K562 (cell line): ENCODE results near the gene TRAPPC8. TPM values are rescaled to one million over a fixed set of nuclear protein-coding genes. Genes with fewer than 3 reads are reported as not detected.

Experiments
- ATAC-seq: fragments of 200-7000 bp; cut with Tn5 transposase; 3 replicates; pipeline ENCODE4 v1.9.1; 2020; ENCODE audit warnings: moderate library complexity
- BruUV-seq: library from RNA; stranded (reverse); fragments of 400-500 nt; replicated peaks from 2 replicates; lab custom pipeline; 2021; lab: Mats Ljungman, UMichigan
- CTCF ChIA-PET: fragments of 300-600 bp; formaldehyde crosslinking; extraction: SDS; loops from one replicate; lab custom pipeline; 2021; ENCODE audit warnings: low intra/inter-chr PET ratio; lab: Yijun Ruan, JAX
- POLR2A ChIA-PET: fragments of 300-600, 350-650 bp; sonication (Branson Sonifier 250); formaldehyde crosslinking; extraction: SDS; loops from one replicate; lab custom pipeline; 2021; ENCODE audit warnings: antibody characterized with exemption, inconsistent platforms; lab: Yijun Ruan, JAX
- DNase-seq, 4 experiments: peaks; one replicate each; pipeline versions ENCODE4 v3.0.0 to v3.0.0-alpha.2; 2011 to 2018; ENCODE audit warnings: low spot score in 3 of 4, mixed read lengths in 3 of 4; ENCODE audit errors: extremely low read depth in 1 of 4
- FAIRE-seq: peaks from 2 replicates; lab custom pipeline; 2011; peaks lifted over from hg19 to GRCh38; lab: Jason Lieb, UNC
- H2AFZ ChIP-seq: 2 replicates; pipeline ENCODE4 v1.6.0; 2011; ENCODE audit warnings: low read depth, low read length, control low read depth, inconsistent platforms
- H3K27ac ChIP-seq: fragments of 200-600 bp; 3 replicates; pipeline ENCODE4 v1.8.0; 2011; ENCODE audit warnings: low read depth, mild to moderate bottlenecking, control low read depth, inconsistent platforms, low read length, moderate library complexity, mixed read lengths; ENCODE audit errors: extremely low read depth
- H3K27me3 ChIP-seq, 2 experiments: fragments of 300-600 bp in 1 of 2; 2 replicates in 1 of 2; 3 replicates in 1 of 2; pipeline versions ENCODE4 v1.6.0 to v1.8.0; 2011; ENCODE audit warnings: inconsistent platforms in 2 of 2, low read length in 2 of 2, mild to moderate bottlenecking in 1 of 2, mixed read lengths in 1 of 2, moderate library complexity in 1 of 2; ENCODE audit not compliant: control insufficient read depth in 2 of 2, insufficient read depth in 2 of 2
- H3K36me3 ChIP-seq: fragments of 300-600 bp; 3 replicates; pipeline ENCODE4 v1.8.0; 2011; ENCODE audit warnings: mild to moderate bottlenecking, low read length, inconsistent platforms; ENCODE audit not compliant: control insufficient read depth, insufficient read depth
- H3K4me1 ChIP-seq, 2 experiments: fragments of 200-600 bp in 1 of 2; replicated peaks in 1 of 2; 2 replicates in 1 of 2; 3 replicates in 1 of 2; pipeline versions ENCODE4 v1.5.1 to v1.8.0; 2011; ENCODE audit warnings: inconsistent platforms in 2 of 2, low read length in 2 of 2, mild to moderate bottlenecking in 1 of 2, mixed read lengths in 1 of 2, moderate library complexity in 1 of 2; ENCODE audit not compliant: control insufficient read depth in 2 of 2, insufficient read depth in 2 of 2
- H3K4me2 ChIP-seq: 2 replicates; pipeline ENCODE4 v1.6.1; 2011; ENCODE audit warnings: low read length, control low read depth, inconsistent platforms, mixed read lengths; ENCODE audit not compliant: insufficient read depth
- H3K4me3 ChIP-seq: fragments of 200-600 bp; sonication (generic), shearing (Covaris generic); 2 replicates; pipeline ENCODE4 v1.5.1; 2016; ENCODE audit warnings: control low read depth, inconsistent platforms
- H3K79me2 ChIP-seq: fragments of 200-600 bp; 3 replicates; pipeline ENCODE4 v1.8.0; 2011; ENCODE audit warnings: low read length, inconsistent platforms; ENCODE audit not compliant: control insufficient read depth, insufficient read depth
- H3K9ac ChIP-seq, 2 experiments: 2 replicates each; pipeline versions ENCODE4 v1.6.0 to v1.6.1; 2011; ENCODE audit warnings: low read depth in 2 of 2, low read length in 2 of 2, control low read depth in 1 of 2, inconsistent platforms in 1 of 2, mild to moderate bottlenecking in 1 of 2, mixed read lengths in 1 of 2; ENCODE audit not compliant: insufficient read depth in 1 of 2
- H3K9me1 ChIP-seq: one replicate; pipeline ENCODE4 v1.6.0; 2011; ENCODE audit warnings: inconsistent platforms, mild to moderate bottlenecking, low read length, moderate library complexity; ENCODE audit not compliant: control insufficient read depth, insufficient read depth
- H3K9me3 ChIP-seq: replicated peaks from 2 replicates; pipeline ENCODE4 v1.5.1; 2011; ENCODE audit warnings: low read depth, low read length, inconsistent platforms; ENCODE audit not compliant: control insufficient read depth, insufficient read depth
- H4K20me1 ChIP-seq: replicated peaks from 2 replicates; pipeline ENCODE4 v1.6.1; 2011; ENCODE audit warnings: low read length, inconsistent platforms, mixed read lengths; ENCODE audit not compliant: control insufficient read depth, insufficient read depth
- BCL6 ChIP-seq: fragments of 250-450 bp; sonication (Bioruptor Pico); IDR thresholded peaks from 2 replicates; pipeline ENCODE4 v1.4.0; 2020
- BRCA1 ChIP-seq, 2 experiments: fragments of 450-650 bp in 1 of 2; sonication (generic) in 1 of 2; formaldehyde crosslinking in 1 of 2; IDR thresholded peaks; 2 replicates each; pipeline versions ENCODE4 v1.5.0 to v1.6.1; 2017 to 2020; ENCODE audit warnings: mild to moderate bottlenecking in 1 of 2, missing genetic modification reagents in 1 of 2
- DMBX1 ChIP-seq: fragments of 250-450 bp; sonication (Bioruptor Pico); IDR thresholded peaks from 2 replicates; pipeline ENCODE4 v1.8.0; 2022; ENCODE audit warnings: inconsistent platforms, mild to moderate bottlenecking, moderate library complexity, borderline replicate concordance
- E2F3 ChIP-seq: fragments of 250-450 bp; sonication (Bioruptor Pico); IDR thresholded peaks from 2 replicates; pipeline ENCODE4 v1.4.0; 2020; ENCODE audit warnings: mild to moderate bottlenecking
- KAT8 ChIP-seq: fragments of 450-650 bp; IDR thresholded peaks from 2 replicates; pipeline ENCODE4 v1.6.1; 2016; ENCODE audit warnings: low read depth, mild to moderate bottlenecking
- MYNN ChIP-seq, 2 experiments: sonication (generic); formaldehyde crosslinking in 1 of 2; IDR thresholded peaks; 2 replicates each; pipeline versions ENCODE4 v1.5.0 to v1.6.1; 2016 to 2020; ENCODE audit warnings: antibody characterized with exemption in 1 of 2, missing genetic modification reagents in 1 of 2
- NR1H2 ChIP-seq: sonication (generic); formaldehyde crosslinking; IDR thresholded peaks from 2 replicates; pipeline ENCODE4 v1.4.0; 2020; ENCODE audit warnings: mild to moderate bottlenecking, missing genetic modification reagents
- PHB2 ChIP-seq: fragments of 450-650 bp; IDR thresholded peaks from 2 replicates; pipeline ENCODE4 v1.6.1; 2017; ENCODE audit warnings: low read depth
- PHTF2 ChIP-seq: fragments of 250-450 bp; sonication (Bioruptor Pico); IDR thresholded peaks from 2 replicates; pipeline ENCODE4 v1.5.0; 2021; ENCODE audit warnings: mild to moderate bottlenecking
- RBFOX2 ChIP-seq: fragments of 200-400 bp; formaldehyde crosslinking; IDR thresholded peaks from 2 replicates; pipeline ENCODE4 v1.6.1; 2017; ENCODE audit warnings: low read depth, mild to moderate bottlenecking, low read length, moderate library complexity
- RBM25 ChIP-seq: fragments of 200-400 bp; formaldehyde crosslinking; IDR thresholded peaks from 2 replicates; pipeline ENCODE4 v1.6.1; 2018; ENCODE audit warnings: low read length, low read depth, moderate library complexity; ENCODE audit not compliant: severe bottlenecking
- SIN3B ChIP-seq: fragments of 450-650 bp; IDR thresholded peaks from 2 replicates; pipeline ENCODE4 v1.6.1; 2017; ENCODE audit warnings: low read depth, mild to moderate bottlenecking, moderate library complexity
- TARDBP ChIP-seq: fragments of 450-650 bp; IDR thresholded peaks from 2 replicates; pipeline ENCODE4 v1.6.1; 2016
- TFAM ChIP-seq: fragments of 250-450 bp; sonication (Bioruptor Pico); conservative IDR thresholded peaks from 2 replicates; pipeline ENCODE4 v1.5.0; 2021; ENCODE audit warnings: mild to moderate bottlenecking, moderate library complexity
- USF1 ChIP-seq: sonication (generic); formaldehyde crosslinking; IDR thresholded peaks from 2 replicates; pipeline ENCODE4 v1.9.0; 2022; ENCODE audit warnings: mild to moderate bottlenecking, missing genetic modification reagents
- ZNF134 ChIP-seq: fragments of 250-450 bp; sonication (Bioruptor Pico); conservative IDR thresholded peaks from 2 replicates; pipeline ENCODE4 v1.4.0; 2020
- ZNF232 ChIP-seq: sonication (generic); formaldehyde crosslinking; IDR thresholded peaks from 2 replicates; pipeline ENCODE4 v1.8.0; 2022; ENCODE audit warnings: mild to moderate bottlenecking, missing genetic modification reagents
- ZNF57 ChIP-seq: fragments of 450-650 bp; formaldehyde crosslinking; IDR thresholded peaks from 2 replicates; pipeline ENCODE4 v1.4.0; 2020; ENCODE audit warnings: mild to moderate bottlenecking, moderate library complexity
- WGBS: fragments of 100-300 bp; shearing (Covaris generic); methylation state at CpG from one replicate; pipeline ENCODE4 v1.1.6; 2016; ENCODE audit warnings: low coverage, mixed read lengths; ENCODE audit not compliant: insufficient coverage; ENCODE audit errors: missing lambda C conversion rate; 5-methylcytosine and 5-hydroxymethylcytosine counted together
- in situ Hi-C: fragments of 300-500 bp; cut with MboI; formaldehyde crosslinking; loops from 4 replicates; pipeline ENCODE4 v1.15.0; 2018; ENCODE audit warnings: inconsistent platforms, mixed read lengths
- intact Hi-C: fragments of 100-400 bp; cut with micrococcal nuclease; formaldehyde crosslinking; loops from 2 replicates; pipeline ENCODE4 v1.14.2; 2022
- polyA plus RNA-seq, 8 experiments: library from polyadenylated mRNA; depleted of rRNA in 4 of 8; stranded (reverse) in 5 of 8; unstranded in 3 of 8; fragments of >200 nt; fragmentation: Nextera tagmentation in 2 of 8; fragmentation: Illumina TruSeq in 1 of 8; extraction: Ambion mirVana in 2 of 8; extraction: Trizol in 1 of 8; gene quantifications; 2 replicates each; pipeline versions ENCODE4 v1.2.1 to v1.2.3, GENCODE V29; 2011 to 2014; ENCODE audit warnings: inconsistent platforms in 1 of 8, missing spikeins in 1 of 8
- total RNA-seq, 7 experiments: library from RNA; depleted of rRNA in 6 of 7; stranded (reverse); fragments of >200 nt in 6 of 7; fragmentation: Illumina TruSeq in 2 of 7; extraction: Trizol in 2 of 7; gene quantifications; 2 replicates each; pipeline versions ENCODE4 v1.2.1 to v1.2.3, GENCODE V29; 2011 to 2021; ENCODE audit warnings: low replicate concordance in 1 of 7
- TF ChIP-seq, protein P1 (sequence below), 2 experiments: fragments of 450-650 bp; IDR thresholded peaks; 2 replicates each; pipeline ENCODE4 v1.6.1; 2016

Gene TRAPPC8
- total and polyA plus RNA-seq, 9 of the 15 experiments (the other 6 are each of a cell fraction or from before 2014, with no cell fraction given) = 20.1 to 111 (median 35.6) TPM

- BruUV-seq = no TSS peak
- POLR2A ChIA-PET = interaction anchor here (1.1 to 1.2 kb wide), 2 partner anchors 9 to 12 kb away, joined by 4 to 5 read pairs; partner anchors contain the start of gene TRAPPC8
- 9% methylated on average over 3 of the region's 3 CpGs for WGBS
- H3K4me2 ChIP-seq = no peak overlapping the region
- H3K9me1 ChIP-seq = no peaks in the 10 kb centered on the region
- no peak overlapping the region for H3K4me3 ChIP-seq
- H3K4me1 ChIP-seq = peaks cover 0 to 4% of the 10 kb centered on the region in 2 experiments; a peak in 1 of 5 replicates
- intact Hi-C loops = no loop called here
- no peak overlapping the region for H2AFZ ChIP-seq
- TF ChIP-seq E2F3 = no peak
- no peak for TF ChIP-seq ZNF57 (CRISPR knock-in tag)
- TF ChIP-seq PHTF2 (CRISPR knock-in tag) = no peak
- no peak for TF ChIP-seq ZNF134 (CRISPR knock-in tag)
- no peak for TF ChIP-seq TARDBP
- TF ChIP-seq, protein P1, sequence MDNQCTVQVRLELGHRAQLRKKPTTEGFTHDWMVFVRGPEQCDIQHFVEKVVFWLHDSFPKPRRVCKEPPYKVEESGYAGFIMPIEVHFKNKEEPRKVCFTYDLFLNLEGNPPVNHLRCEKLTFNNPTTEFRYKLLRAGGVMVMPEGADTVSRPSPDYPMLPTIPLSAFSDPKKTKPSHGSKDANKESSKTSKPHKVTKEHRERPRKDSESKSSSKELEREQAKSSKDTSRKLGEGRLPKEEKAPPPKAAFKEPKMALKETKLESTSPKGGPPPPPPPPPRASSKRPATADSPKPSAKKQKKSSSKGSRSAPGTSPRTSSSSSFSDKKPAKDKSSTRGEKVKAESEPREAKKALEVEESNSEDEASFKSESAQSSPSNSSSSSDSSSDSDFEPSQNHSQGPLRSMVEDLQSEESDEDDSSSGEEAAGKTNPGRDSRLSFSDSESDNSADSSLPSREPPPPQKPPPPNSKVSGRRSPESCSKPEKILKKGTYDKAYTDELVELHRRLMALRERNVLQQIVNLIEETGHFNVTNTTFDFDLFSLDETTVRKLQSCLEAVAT (IDR thresholded peaks at IDR 0.05) = no peak
- TF ChIP-seq PHB2 = no peak
- no peak for TF ChIP-seq MYNN (IDR thresholded peaks at IDR 0.05)
- no peak for TF ChIP-seq MYNN (CRISPR knock-in tag; IDR thresholded peaks at IDR 0.05)
- TF ChIP-seq BRCA1 (IDR thresholded peaks at IDR 0.05) = no peak
- no peak for TF ChIP-seq BRCA1 (CRISPR knock-in tag; IDR thresholded peaks at IDR 0.05)
- no peak for TF ChIP-seq TFAM (CRISPR knock-in tag)
- TF ChIP-seq KAT8 = no peak
- no peak for TF ChIP-seq RBM25
- TF ChIP-seq USF1 (CRISPR knock-in tag) = no peak
- TF ChIP-seq SIN3B = no peak
- TF ChIP-seq RBFOX2 = no peak
- TF ChIP-seq DMBX1 (CRISPR knock-in tag) = no peak
- no peak for TF ChIP-seq BCL6
- TF ChIP-seq NR1H2 = no peak
- TF ChIP-seq ZNF232 = no peak
- no peaks in the 10 kb centered on the region for H4K20me1 ChIP-seq
- DNase-seq = no peak
- no peaks in the 10 kb centered on the region for H3K79me2 ChIP-seq
- H3K9me3 ChIP-seq = no peaks in the 10 kb centered on the region
- no peak overlapping the region for H3K27ac ChIP-seq
- FAIRE-seq = no peak
- no peaks in the 10 kb centered on the region for H3K36me3 ChIP-seq
- no peaks in the 10 kb centered on the region for H3K27me3 ChIP-seq
- ATAC-seq = no peak
- CTCF ChIA-PET = no interaction called here
- in situ Hi-C loops = loop anchor here (10.0 kb wide), 1 partner anchor 207 kb away; no protein-coding TSS in a partner anchor
- no peak overlapping the region for H3K9ac ChIP-seq
Measured at GRCh38 chr18:31952223-31952622, 9.3 kb upstream of the TRAPPC8 start.
